ENCODE data around the gene GLIS1. TPM values are rescaled to one million over a fixed set of nuclear protein-coding genes. Genes with fewer than 3 reads are reported as not detected.

GLIS1 gene
- total RNA-seq, 1 experiment from 2014 or later, result 0.39 TPM

DNA sequence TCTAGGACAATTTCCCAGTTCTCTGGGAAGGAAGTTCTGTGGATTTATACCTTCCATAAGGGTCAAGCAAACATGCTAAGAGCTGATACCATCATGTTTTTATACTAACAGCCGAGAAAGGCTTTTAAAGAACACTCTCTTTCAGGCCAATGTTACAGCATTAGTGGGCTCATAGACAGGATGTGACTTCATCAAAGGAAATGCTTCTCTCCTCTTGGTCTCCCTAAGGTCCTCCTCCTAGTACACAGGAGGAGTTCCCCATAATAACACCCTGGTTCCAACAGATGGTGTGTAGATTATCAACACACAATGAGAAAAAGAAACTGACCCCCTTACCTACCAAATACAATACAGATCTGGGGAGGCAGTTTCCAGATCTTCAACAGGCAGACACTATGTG is 26.7 kb upstream of the GLIS1 start:
- no peaks in the 10 kb centered on the region for H3K79me2 ChIP-seq (ENCODE audit: insufficient read depth, low read length)
- no peak for TF ChIP-seq JUND (IDR thresholded peaks at IDR 0.05)
- no peak for TF ChIP-seq SRF (IDR thresholded peaks at IDR 0.05; ENCODE audit: low read depth)
- TF ChIP-seq, protein P1, sequence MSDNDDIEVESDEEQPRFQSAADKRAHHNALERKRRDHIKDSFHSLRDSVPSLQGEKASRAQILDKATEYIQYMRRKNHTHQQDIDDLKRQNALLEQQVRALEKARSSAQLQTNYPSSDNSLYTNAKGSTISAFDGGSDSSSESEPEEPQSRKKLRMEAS (IDR thresholded peaks at IDR 0.05), result no peak
- TF ChIP-seq ZFX (IDR thresholded peaks at IDR 0.05), result no peak
- TF ChIP-seq EZH2phosphoT487 (IDR thresholded peaks at IDR 0.05; ENCODE audit: borderline replicate concordance), result no peak
- TF ChIP-seq YY1 (IDR thresholded peaks at IDR 0.05; ENCODE audit: extremely low read depth, insufficient replicate concordance, low read depth, low read length), result no peak
- TF ChIP-seq, protein P2, sequence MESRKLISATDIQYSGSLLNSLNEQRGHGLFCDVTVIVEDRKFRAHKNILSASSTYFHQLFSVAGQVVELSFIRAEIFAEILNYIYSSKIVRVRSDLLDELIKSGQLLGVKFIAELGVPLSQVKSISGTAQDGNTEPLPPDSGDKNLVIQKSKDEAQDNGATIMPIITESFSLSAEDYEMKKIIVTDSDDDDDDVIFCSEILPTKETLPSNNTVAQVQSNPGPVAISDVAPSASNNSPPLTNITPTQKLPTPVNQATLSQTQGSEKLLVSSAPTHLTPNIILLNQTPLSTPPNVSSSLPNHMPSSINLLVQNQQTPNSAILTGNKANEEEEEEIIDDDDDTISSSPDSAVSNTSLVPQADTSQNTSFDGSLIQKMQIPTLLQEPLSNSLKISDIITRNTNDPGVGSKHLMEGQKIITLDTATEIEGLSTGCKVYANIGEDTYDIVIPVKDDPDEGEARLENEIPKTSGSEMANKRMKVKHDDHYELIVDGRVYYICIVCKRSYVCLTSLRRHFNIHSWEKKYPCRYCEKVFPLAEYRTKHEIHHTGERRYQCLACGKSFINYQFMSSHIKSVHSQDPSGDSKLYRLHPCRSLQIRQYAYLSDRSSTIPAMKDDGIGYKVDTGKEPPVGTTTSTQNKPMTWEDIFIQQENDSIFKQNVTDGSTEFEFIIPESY (IDR thresholded peaks at IDR 0.05; ENCODE audit: extremely low read depth, insufficient replicate concordance, low read length), result no peak
- TF ChIP-seq POLR2AphosphoS5 (IDR thresholded peaks at IDR 0.05; ENCODE audit: low read depth, low read length), result no peak
- TF ChIP-seq, protein P3, sequence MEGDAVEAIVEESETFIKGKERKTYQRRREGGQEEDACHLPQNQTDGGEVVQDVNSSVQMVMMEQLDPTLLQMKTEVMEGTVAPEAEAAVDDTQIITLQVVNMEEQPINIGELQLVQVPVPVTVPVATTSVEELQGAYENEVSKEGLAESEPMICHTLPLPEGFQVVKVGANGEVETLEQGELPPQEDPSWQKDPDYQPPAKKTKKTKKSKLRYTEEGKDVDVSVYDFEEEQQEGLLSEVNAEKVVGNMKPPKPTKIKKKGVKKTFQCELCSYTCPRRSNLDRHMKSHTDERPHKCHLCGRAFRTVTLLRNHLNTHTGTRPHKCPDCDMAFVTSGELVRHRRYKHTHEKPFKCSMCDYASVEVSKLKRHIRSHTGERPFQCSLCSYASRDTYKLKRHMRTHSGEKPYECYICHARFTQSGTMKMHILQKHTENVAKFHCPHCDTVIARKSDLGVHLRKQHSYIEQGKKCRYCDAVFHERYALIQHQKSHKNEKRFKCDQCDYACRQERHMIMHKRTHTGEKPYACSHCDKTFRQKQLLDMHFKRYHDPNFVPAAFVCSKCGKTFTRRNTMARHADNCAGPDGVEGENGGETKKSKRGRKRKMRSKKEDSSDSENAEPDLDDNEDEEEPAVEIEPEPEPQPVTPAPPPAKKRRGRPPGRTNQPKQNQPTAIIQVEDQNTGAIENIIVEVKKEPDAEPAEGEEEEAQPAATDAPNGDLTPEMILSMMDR (IDR thresholded peaks at IDR 0.05 in 2 of 3, conservative IDR thresholded peaks at IDR 0.05 in 1 of 3; ENCODE audit: borderline replicate concordance in 1 of 3, insufficient read depth in 1 of 3, low read depth in 2 of 3, low read length in 2 of 3), result no peak
- no peak for TF ChIP-seq CEBPB (IDR thresholded peaks at IDR 0.05; ENCODE audit: low read depth)
- TF ChIP-seq, protein P4, sequence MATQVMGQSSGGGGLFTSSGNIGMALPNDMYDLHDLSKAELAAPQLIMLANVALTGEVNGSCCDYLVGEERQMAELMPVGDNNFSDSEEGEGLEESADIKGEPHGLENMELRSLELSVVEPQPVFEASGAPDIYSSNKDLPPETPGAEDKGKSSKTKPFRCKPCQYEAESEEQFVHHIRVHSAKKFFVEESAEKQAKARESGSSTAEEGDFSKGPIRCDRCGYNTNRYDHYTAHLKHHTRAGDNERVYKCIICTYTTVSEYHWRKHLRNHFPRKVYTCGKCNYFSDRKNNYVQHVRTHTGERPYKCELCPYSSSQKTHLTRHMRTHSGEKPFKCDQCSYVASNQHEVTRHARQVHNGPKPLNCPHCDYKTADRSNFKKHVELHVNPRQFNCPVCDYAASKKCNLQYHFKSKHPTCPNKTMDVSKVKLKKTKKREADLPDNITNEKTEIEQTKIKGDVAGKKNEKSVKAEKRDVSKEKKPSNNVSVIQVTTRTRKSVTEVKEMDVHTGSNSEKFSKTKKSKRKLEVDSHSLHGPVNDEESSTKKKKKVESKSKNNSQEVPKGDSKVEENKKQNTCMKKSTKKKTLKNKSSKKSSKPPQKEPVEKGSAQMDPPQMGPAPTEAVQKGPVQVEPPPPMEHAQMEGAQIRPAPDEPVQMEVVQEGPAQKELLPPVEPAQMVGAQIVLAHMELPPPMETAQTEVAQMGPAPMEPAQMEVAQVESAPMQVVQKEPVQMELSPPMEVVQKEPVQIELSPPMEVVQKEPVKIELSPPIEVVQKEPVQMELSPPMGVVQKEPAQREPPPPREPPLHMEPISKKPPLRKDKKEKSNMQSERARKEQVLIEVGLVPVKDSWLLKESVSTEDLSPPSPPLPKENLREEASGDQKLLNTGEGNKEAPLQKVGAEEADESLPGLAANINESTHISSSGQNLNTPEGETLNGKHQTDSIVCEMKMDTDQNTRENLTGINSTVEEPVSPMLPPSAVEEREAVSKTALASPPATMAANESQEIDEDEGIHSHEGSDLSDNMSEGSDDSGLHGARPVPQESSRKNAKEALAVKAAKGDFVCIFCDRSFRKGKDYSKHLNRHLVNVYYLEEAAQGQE (IDR thresholded peaks at IDR 0.05; ENCODE audit: low read depth), result no peak
- no peak for TF ChIP-seq EZH2 (IDR thresholded peaks at IDR 0.05)
- no peak for TF ChIP-seq POLR2A (IDR thresholded peaks at IDR 0.05; ENCODE audit: borderline replicate concordance, extremely low read depth, insufficient read depth, insufficient read length)
- no peak for TF ChIP-seq ELF1 (IDR thresholded peaks at IDR 0.05; ENCODE audit: borderline replicate concordance, low read depth)
- TF ChIP-seq SP1 (IDR thresholded peaks at IDR 0.05; ENCODE audit: low read depth), result no peak
- no peak for TF ChIP-seq CBX3 (IDR thresholded peaks at IDR 0.05; ENCODE audit: low read depth)
- no peak for TF ChIP-seq EGR1 (IDR thresholded peaks at IDR 0.05; ENCODE audit: low read depth)
- no peak for TF ChIP-seq TCF7L2 (IDR thresholded peaks at IDR 0.05; ENCODE audit: borderline replicate concordance, extremely low read depth, insufficient read depth, insufficient read length)
- no peak for TF ChIP-seq ATF3 (IDR thresholded peaks at IDR 0.05)
- TF ChIP-seq FOSL1 (IDR thresholded peaks at IDR 0.05; ENCODE audit: low read depth), result no peak
- RAD21 ChIA-PET (ENCODE audit: low non-redundant PET in 1 of 2, low total read pairs in 2 of 2, uncharacterized antibody in 2 of 2, unreplicated experiment in 2 of 2), result no interaction called here
- no peak overlapping the region for H3K4me2 ChIP-seq (ENCODE audit: low read length)
- no TSS peak for BruUV-seq (replicated peaks)
- H3K9ac ChIP-seq (ENCODE audit: low read length), result no peak overlapping the region
- no peaks in the 10 kb centered on the region for H3K9me2 ChIP-seq (ENCODE audit: insufficient read depth)
- H4K20me1 ChIP-seq (ENCODE audit: insufficient read depth), result 0 out of 2 replicates have a peak, but pooled peaks cover 3% of the 10 kb centered on the region
- H3K4me1 ChIP-seq (ENCODE audit: control insufficient read depth in 1 of 2, insufficient read depth in 2 of 2, low read length in 2 of 2), result no peaks in the 10 kb centered on the region
- ATAC-seq (no peak), DNase-seq (ENCODE audit: low read depth, low spot score) (no peak)
- H3K27ac ChIP-seq (ENCODE audit: low read depth, low read length), result no peak overlapping the region
- POLR2A ChIA-PET, result no interaction called here
- no peaks in the 10 kb centered on the region for H3K27me3 ChIP-seq (ENCODE audit: insufficient read depth, low read length)
- H3K36me3 ChIP-seq (ENCODE audit: control insufficient read depth in 1 of 2, insufficient read depth in 2 of 2, low read length in 2 of 2), result peaks cover 9 to 18% of the 10 kb centered on the region in 2 experiments; a peak in 2 of 4 replicates
- CTCF ChIA-PET, result interaction anchor here (1.0 kb wide), 1 partner anchor 12 kb away, joined by 4 read pairs; no protein-coding TSS in a partner anchor
- H3K9me3 ChIP-seq (ENCODE audit: control insufficient read depth in 1 of 2, insufficient read depth in 1 of 2, low read depth in 1 of 2, low read length in 2 of 2), result no peaks in the 10 kb centered on the region
- H3K4me3 ChIP-seq (replicated peaks in 1 of 2; ENCODE audit: low read depth in 1 of 2, low read length in 2 of 2), result no peak overlapping the region
- intact Hi-C loops (cut with micrococcal nuclease), result loop anchor here (5.0 kb wide), 1 partner anchor 278 kb away; no protein-coding TSS in a partner anchor
- no peak overlapping the region for H2AFZ ChIP-seq (ENCODE audit: low read depth, low read length, poor library complexity, severe bottlenecking)
